IMR-90 (cell line): Measurements from ENCODE around the gene VBP1. TPM values are rescaled to one million over a fixed set of nuclear protein-coding genes. Genes with fewer than 3 reads are reported as not detected.
A peak's percentile ranks its signal among the peaks of the same experiment; 100 is the strongest.
"Not testable (repeated sequence)": the region's sequence is repeated elsewhere in the genome, so short reads cannot be mapped to it uniquely, and the experiment has no call there.

Experiments used
- ATAC-seq: fragments of 200-7000 bp; cut with Tn5 transposase; 2 replicates; pipeline ENCODE4 v1.9.1; 2020; ENCODE audit warnings: low read depth, mild to moderate bottlenecking, moderate library complexity
- BruUV-seq: library from RNA; stranded (reverse); fragments of 400-500 nt; replicated peaks from 2 replicates; lab custom pipeline; 2021; lab: Mats Ljungman, UMichigan
- CTCF ChIA-PET: fragments of 300-600 bp; formaldehyde crosslinking; extraction: SDS; loops from one replicate; lab custom pipeline; 2021; ENCODE audit warnings: antibody characterized with exemption; lab: Yijun Ruan, JAX
- POLR2A ChIA-PET: fragments of 300-600 bp; sonication (Branson Sonifier 250); formaldehyde crosslinking; loops from one replicate; lab custom pipeline; 2022; ENCODE audit warnings: antibody characterized with exemption; ENCODE audit not compliant: unreplicated experiment; lab: Charles Lee
- DNase-seq: peaks from one replicate; pipeline ENCODE4 v3.0.0; 2013
- H2AFZ ChIP-seq: replicated peaks from 2 replicates; pipeline ENCODE3; 2013; ENCODE audit warnings: low read length, mild to moderate bottlenecking; ENCODE audit not compliant: poor library complexity
- H2AK5ac ChIP-seq: 2 replicates; pipeline ENCODE4 v1.6.1; 2013; ENCODE audit warnings: low read depth, low read length, inconsistent platforms
- H2AK9ac ChIP-seq: replicated peaks from 2 replicates; pipeline ENCODE3; 2013; ENCODE audit warnings: mild to moderate bottlenecking, low read depth, low read length, moderate library complexity; ENCODE audit not compliant: poor library complexity
- H2BK120ac ChIP-seq: 2 replicates; pipeline ENCODE4 v1.6.1; 2013; ENCODE audit warnings: low read depth, low read length, inconsistent platforms
- H2BK15ac ChIP-seq: 3 replicates; pipeline ENCODE4 v1.6.1; 2013; ENCODE audit warnings: low read depth, low read length, inconsistent platforms
- H2BK20ac ChIP-seq: 2 replicates; pipeline ENCODE4 v1.6.1; 2013; ENCODE audit warnings: low read depth, mild to moderate bottlenecking, inconsistent platforms, low read length, moderate library complexity
- H2BK5ac ChIP-seq: 2 replicates; pipeline ENCODE4 v1.6.1; 2013; ENCODE audit warnings: mild to moderate bottlenecking, low read depth, low read length, inconsistent platforms; ENCODE audit not compliant: poor library complexity, severe bottlenecking
- H3K14ac ChIP-seq: replicated peaks from 2 replicates; pipeline ENCODE4 v1.6.1; 2013; ENCODE audit warnings: low read depth, low read length, inconsistent platforms
- H3K18ac ChIP-seq: 2 replicates; pipeline ENCODE4 v1.6.1; 2013; ENCODE audit warnings: low read depth, low read length, control low read depth
- H3K23ac ChIP-seq: 2 replicates; pipeline ENCODE4 v1.6.1; 2013; ENCODE audit warnings: low read depth, low read length, inconsistent platforms
- H3K27ac ChIP-seq: 2 replicates; pipeline ENCODE4 v1.5.1; 2013; ENCODE audit warnings: mild to moderate bottlenecking, control low read depth, low read length; ENCODE audit not compliant: insufficient read depth
- H3K27me3 ChIP-seq: 2 replicates; pipeline ENCODE4 v1.6.1; 2013; ENCODE audit warnings: low read length; ENCODE audit not compliant: control insufficient read depth, insufficient read depth
- H3K36me3 ChIP-seq: 2 replicates; pipeline ENCODE4 v1.6.1; 2013; ENCODE audit warnings: low read length, mixed read lengths; ENCODE audit not compliant: control insufficient read depth, insufficient read depth
- H3K4ac ChIP-seq: 2 replicates; pipeline ENCODE4 v1.6.1; 2013; ENCODE audit warnings: low read depth, low read length, inconsistent platforms
- H3K4me1 ChIP-seq: 2 replicates; pipeline ENCODE4 v1.6.1; 2013; ENCODE audit warnings: low read length, mixed read lengths; ENCODE audit not compliant: control insufficient read depth, insufficient read depth
- H3K4me2 ChIP-seq: 2 replicates; pipeline ENCODE4 v1.6.1; 2013; ENCODE audit warnings: low read depth, mild to moderate bottlenecking, control low read depth, low read length, moderate library complexity
- H3K4me3 ChIP-seq: 2 replicates; pipeline ENCODE4 v1.5.1; 2013; ENCODE audit warnings: low read depth, mild to moderate bottlenecking, control low read depth, low read length, moderate library complexity; ENCODE audit not compliant: insufficient read depth
- H3K56ac ChIP-seq: 2 replicates; pipeline ENCODE4 v1.6.1; 2013; ENCODE audit warnings: low read length, inconsistent platforms; ENCODE audit not compliant: insufficient read depth; ENCODE audit errors: extremely low read depth
- H3K79me1 ChIP-seq, 2 experiments: 2 replicates each; pipeline ENCODE4 v1.6.1; 2013; ENCODE audit warnings: low read length in 2 of 2, inconsistent platforms in 1 of 2, low read depth in 1 of 2
- H3K9ac ChIP-seq: 2 replicates; pipeline ENCODE4 v1.6.1; 2013; ENCODE audit warnings: low read depth, low read length, control low read depth
- H3K9me1 ChIP-seq: 2 replicates; pipeline ENCODE4 v1.6.1; 2013; ENCODE audit warnings: low read length, inconsistent platforms; ENCODE audit not compliant: insufficient read depth
- H3K9me3 ChIP-seq: 2 replicates; pipeline ENCODE4 v1.6.1; 2013; ENCODE audit warnings: low read length; ENCODE audit not compliant: control insufficient read depth, insufficient read depth
- H4K20me1 ChIP-seq: 2 replicates; pipeline ENCODE4 v1.6.1; 2013; ENCODE audit warnings: low read length, inconsistent platforms; ENCODE audit not compliant: insufficient read depth
- H4K5ac ChIP-seq: 2 replicates; pipeline ENCODE4 v1.6.1; 2013; ENCODE audit warnings: mild to moderate bottlenecking, low read depth, low read length, control low read depth
- H4K8ac ChIP-seq, 2 experiments: 2 replicates each; pipeline ENCODE4 v1.6.1; 2013; ENCODE audit warnings: low read depth in 2 of 2, low read length in 2 of 2, control low read depth in 1 of 2, inconsistent platforms in 1 of 2
- H4K91ac ChIP-seq: 2 replicates; pipeline ENCODE4 v1.6.1; 2013; ENCODE audit warnings: low read depth, low read length, inconsistent platforms; ENCODE audit not compliant: insufficient read depth
- CHD1 ChIP-seq: IDR thresholded peaks from 2 replicates; pipeline ENCODE4 v1.6.1; 2012; ENCODE audit warnings: low read depth, low read length, improper control_type of control experiment
- FOS ChIP-seq: fragments of 150-350 bp; IDR thresholded peaks from 2 replicates; pipeline ENCODE4 v1.6.1; 2016; ENCODE audit warnings: low read depth, low read length
- RAD21 ChIP-seq: IDR thresholded peaks from 2 replicates; pipeline ENCODE4 v1.6.1; 2012; ENCODE audit warnings: low read length, improper control_type of control experiment
- RFX5 ChIP-seq: IDR thresholded peaks from 2 replicates; pipeline ENCODE4 v1.8.0; 2012; ENCODE audit warnings: low read depth, mild to moderate bottlenecking, low read length, moderate library complexity
- SMC3 ChIP-seq: fragments of 150-350 bp; IDR thresholded peaks from 2 replicates; pipeline ENCODE4 v1.6.1; 2016; ENCODE audit warnings: low read depth, mild to moderate bottlenecking, antibody characterized with exemption, low read length, moderate library complexity
- WGBS, 2 experiments: methylation state at CpG; one replicate each; pipeline versions ENCODE4 v1.1.5 to v1.1.7; 2013; ENCODE audit warnings: missing lambda C conversion rate in 2 of 2; ENCODE audit not compliant: insufficient read length in 1 of 2; ENCODE audit errors: extremely low coverage in 2 of 2; 5-methylcytosine and 5-hydroxymethylcytosine counted together
- dilution Hi-C: fragments of 300-500 bp; cut with HindIII; formaldehyde crosslinking; loops from one replicate; pipeline ENCODE4 v1.14.3; 2018; ENCODE audit warnings: low sequenced_read_pairs; ENCODE audit not compliant: unreplicated experiment
- in situ Hi-C: fragments of 300-500 bp; cut with MboI; formaldehyde crosslinking; loops from 3 replicates; pipeline ENCODE4 v1.14.3; 2019; ENCODE audit warnings: low sequenced_read_pairs, inconsistent platforms, mixed read lengths
- intact Hi-C: fragments of 100-400 bp; cut with micrococcal nuclease; formaldehyde crosslinking; loops from 2 replicates; pipeline ENCODE4 v1.10.0; 2022
- polyA plus RNA-seq, 3 experiments: library from polyadenylated mRNA; depleted of rRNA; stranded (reverse); fragments of >200 nt; gene quantifications; 2 replicates each; pipeline ENCODE4 v1.2.3, GENCODE V29; 2012; ENCODE audit warnings: low replicate concordance in 1 of 3
- total RNA-seq: library from RNA; depleted of rRNA; stranded (reverse); fragments of >200 nt; gene quantifications from 2 replicates; pipeline ENCODE4 v1.2.3, GENCODE V29; 2012
- TF ChIP-seq, protein P1 (sequence below): fragments of 150-350 bp; IDR thresholded peaks from 2 replicates; pipeline ENCODE4 v1.6.1; 2016; ENCODE audit warnings: low read depth, mild to moderate bottlenecking, low read length, moderate library complexity, borderline replicate concordance

VBP1 gene
- total and polyA plus RNA-seq, 2 of the 4 experiments (the other 2 are of a cell fraction): 30.8 to 42.3 TPM

DNA sequence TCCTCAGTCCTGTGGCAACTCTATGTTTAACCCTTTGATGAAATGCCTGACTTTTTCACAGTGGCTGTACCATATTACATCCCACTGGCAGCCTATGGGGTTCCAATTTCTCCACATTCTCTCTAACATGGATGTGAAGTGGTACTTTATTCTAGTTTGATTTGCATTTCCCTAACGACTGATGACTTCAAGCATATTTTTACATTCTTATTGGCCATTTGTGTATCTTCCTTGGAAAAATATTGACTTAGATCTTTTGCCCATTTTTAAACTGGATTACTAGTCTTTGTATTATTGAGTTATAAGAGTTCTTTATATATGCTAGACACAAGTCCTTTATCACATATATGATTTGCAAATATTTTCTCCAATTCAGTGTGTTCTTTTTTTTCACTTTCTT lies 50.2 kb downstream of the VBP1 start:
- Histone ChIP-seq H2BK120ac (no peak overlapping the region), H4K5ac (no peak overlapping the region), H3K23ac (no peak overlapping the region), H3K4me2 (no peak overlapping the region), H3K18ac (no peak overlapping the region), H3K9me1 (no peaks in the 10 kb centered on the region), H3K27me3 (no peaks in the 10 kb centered on the region), H3K14ac (no peak overlapping the region), H4K8ac (no peak overlapping the region), H2AK9ac (no peak overlapping the region), H4K91ac (no peak overlapping the region), H2BK20ac (no peak overlapping the region), H3K79me1 (no peaks in the 10 kb centered on the region), H2BK15ac (no peak overlapping the region), H2AK5ac (no peak overlapping the region), H2AFZ (no peak overlapping the region), H3K4ac (no peak overlapping the region), H3K4me1 (no peaks in the 10 kb centered on the region), H3K9ac (no peak overlapping the region), H3K9me3 (no peaks in the 10 kb centered on the region), H4K20me1 (no peaks in the 10 kb centered on the region), H3K36me3 (no peaks in the 10 kb centered on the region), H3K56ac (no peak overlapping the region), H2BK5ac (no peak overlapping the region), H3K27ac (no peak overlapping the region), H3K4me3 (no peak overlapping the region)
- CTCF ChIA-PET: no interaction called here
- BruUV-seq: no TSS peak
- TF ChIP-seq RAD21: no peak
- TF ChIP-seq CHD1: no peak
- no peak for TF ChIP-seq SMC3
- 0 out of 2 replicates have a peak, but pooled peaks have one; percentile 37 for TF ChIP-seq RFX5
- no peak for TF ChIP-seq FOS
- TF ChIP-seq, protein P1, sequence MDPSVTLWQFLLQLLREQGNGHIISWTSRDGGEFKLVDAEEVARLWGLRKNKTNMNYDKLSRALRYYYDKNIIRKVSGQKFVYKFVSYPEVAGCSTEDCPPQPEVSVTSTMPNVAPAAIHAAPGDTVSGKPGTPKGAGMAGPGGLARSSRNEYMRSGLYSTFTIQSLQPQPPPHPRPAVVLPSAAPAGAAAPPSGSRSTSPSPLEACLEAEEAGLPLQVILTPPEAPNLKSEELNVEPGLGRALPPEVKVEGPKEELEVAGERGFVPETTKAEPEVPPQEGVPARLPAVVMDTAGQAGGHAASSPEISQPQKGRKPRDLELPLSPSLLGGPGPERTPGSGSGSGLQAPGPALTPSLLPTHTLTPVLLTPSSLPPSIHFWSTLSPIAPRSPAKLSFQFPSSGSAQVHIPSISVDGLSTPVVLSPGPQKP: no peak
- POLR2A ChIA-PET: no interaction called here
- in situ Hi-C loops: no loop called here
- ATAC-seq: no peak
- intact Hi-C loops: no loop called here
- WGBS, 2 experiments: no CpG with 5 or more reads among the region's 1 CpG
- dilution Hi-C loops: no loop called here
- no peak for DNase-seq

DNA sequence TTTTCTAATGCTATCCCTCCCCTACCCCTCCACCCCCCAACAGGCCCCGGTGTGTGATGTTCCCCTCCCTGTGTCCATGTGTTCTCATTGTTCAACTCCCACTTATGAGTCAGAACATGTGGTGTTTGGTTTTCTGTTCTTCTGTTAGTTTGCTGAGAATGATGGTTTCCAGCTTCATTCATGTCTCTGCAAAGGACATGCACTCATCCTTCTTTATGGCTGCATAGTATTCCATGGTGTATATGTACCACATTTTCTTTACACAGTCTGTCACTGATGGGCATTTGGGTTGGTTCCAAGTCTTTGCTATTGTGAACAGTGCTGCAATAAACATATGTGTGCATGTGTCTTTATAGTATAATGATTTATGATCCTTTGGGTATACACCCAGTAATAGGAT lies 51.7 kb downstream of the VBP1 start:
- H3K56ac ChIP-seq, H2BK5ac ChIP-seq, H2AK5ac ChIP-seq, H3K36me3 ChIP-seq, ATAC-seq, H3K14ac ChIP-seq, H3K79me1 ChIP-seq, H3K9ac ChIP-seq, H3K18ac ChIP-seq, H3K27me3 ChIP-seq, intact Hi-C loops, H3K27ac ChIP-seq, H3K9me3 ChIP-seq, H4K8ac ChIP-seq, H2BK20ac ChIP-seq, H2BK120ac ChIP-seq, H3K4me1 ChIP-seq, dilution Hi-C loops, H4K5ac ChIP-seq, H2AK9ac ChIP-seq, H2AFZ ChIP-seq, H3K4me3 ChIP-seq, in situ Hi-C loops, DNase-seq, H3K4me2 ChIP-seq, H3K4ac ChIP-seq, H3K9me1 ChIP-seq, H4K20me1 ChIP-seq, H3K23ac ChIP-seq, CTCF ChIA-PET, BruUV-seq, H2BK15ac ChIP-seq, POLR2A ChIA-PET, H4K91ac ChIP-seq: not testable (repeated sequence)
- WGBS, 2 experiments: no CpG with 5 or more reads among the region's 1 CpG
